OCI-LY3 (cell line): ENCODE results near the gene SPATS2.

ENCODE experiments used
- H2AFZ ChIP-seq: fragments of 200-600, 300-600 bp; shearing (Covaris generic); 2 replicates; pipeline ENCODE4 v1.6.0; 2014; ENCODE audit warnings: antibody characterized with exemption, low read depth, low read length
- H3K27ac ChIP-seq: fragments of 200-600, 300-600 bp; sonication (generic); 2 replicates; pipeline ENCODE4 v1.5.1; 2014; ENCODE audit warnings: mild to moderate bottlenecking, low read length, moderate library complexity, mixed read lengths
- H3K27me3 ChIP-seq: fragments of 200-600, 300-600 bp; sonication (generic); 2 replicates; pipeline ENCODE4 v1.6.1; 2014; ENCODE audit warnings: low read depth, low read length, mixed read lengths
- H3K36me3 ChIP-seq: fragments of 200-600, 300-600 bp; sonication (generic); replicated peaks from 2 replicates; pipeline ENCODE3; 2014; ENCODE audit warnings: low read depth, low read length, mixed read lengths
- H3K4me1 ChIP-seq: fragments of 300-600, 200-600 bp; sonication (generic); 2 replicates; pipeline ENCODE4 v1.6.1; 2014; ENCODE audit warnings: low read length, mixed read lengths
- H3K4me2 ChIP-seq: fragments of 200-600, 300-600 bp; sonication (generic); 2 replicates; pipeline ENCODE4 v1.6.1; 2014; ENCODE audit warnings: low read length, mixed read lengths
- H3K4me3 ChIP-seq: fragments of 300-600, 200-600 bp; sonication (generic); 2 replicates; pipeline ENCODE4 v1.5.1; 2014; ENCODE audit warnings: antibody characterized with exemption, mild to moderate bottlenecking, low read length, moderate library complexity
- H3K79me2 ChIP-seq: fragments of 300-600, 200-600 bp; shearing (Covaris generic); 2 replicates; pipeline ENCODE4 v1.6.1; 2014; ENCODE audit warnings: mild to moderate bottlenecking, low read length, mixed read lengths
- H3K9ac ChIP-seq: fragments of 300-600, 200-600 bp; shearing (Covaris generic); 2 replicates; pipeline ENCODE4 v1.6.0; 2014; ENCODE audit warnings: mild to moderate bottlenecking, low read length, moderate library complexity
- H3K9me3 ChIP-seq: fragments of 200-600, 300-600 bp; shearing (Covaris generic); 2 replicates; pipeline ENCODE4 v1.6.1; 2014; ENCODE audit warnings: low read length, mixed read lengths; ENCODE audit not compliant: insufficient read depth
- H4K20me1 ChIP-seq: fragments of 200-600, 300-600 bp; sonication (generic); 2 replicates; pipeline ENCODE4 v1.6.1; 2016; ENCODE audit warnings: low read length, mixed read lengths; ENCODE audit not compliant: insufficient read depth
- EZH2phosphoT487 ChIP-seq: fragments of 200-600 bp; shearing (Covaris generic); IDR thresholded peaks from 2 replicates; pipeline ENCODE4 v1.6.1; 2018; ENCODE audit warnings: antibody characterized with exemption, mixed run types, low read depth
- TF ChIP-seq, protein P1 (sequence below): fragments of 200-600, 300-600 bp; sonication (generic); IDR thresholded peaks from 2 replicates; pipeline ENCODE4 v1.5.1; 2014; ENCODE audit warnings: antibody characterized with exemption, low read length, low read depth

Gene SPATS2

DNA sequence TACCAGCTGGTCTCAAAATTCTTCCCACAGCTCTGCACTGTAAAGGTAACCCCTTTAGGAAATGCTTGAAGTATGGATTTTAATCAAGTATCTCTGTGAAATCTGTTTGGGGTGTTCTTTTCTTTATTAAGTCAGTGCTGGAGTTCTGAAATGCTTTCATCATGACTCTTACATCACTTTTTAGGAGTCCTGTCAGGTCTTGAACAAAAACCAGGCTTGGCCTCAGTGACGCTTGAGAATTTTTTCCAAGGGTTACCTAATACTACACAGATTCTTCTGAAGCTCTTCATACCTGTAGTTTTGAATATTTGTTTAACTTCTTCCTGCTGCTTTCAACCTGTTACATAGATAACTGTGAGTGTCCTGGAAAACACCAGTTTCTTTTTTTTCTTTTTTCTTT lies 124.6 kb downstream of the SPATS2 start:
- H3K4me1 ChIP-seq = peaks cover 24% of the 10 kb centered on the region
- no peaks in the 10 kb centered on the region for H3K9me3 ChIP-seq
- H4K20me1 ChIP-seq = no peaks in the 10 kb centered on the region
- no peaks in the 10 kb centered on the region for H3K27me3 ChIP-seq
- no peak overlapping the region for H3K4me2 ChIP-seq
- no peak overlapping the region for H3K4me3 ChIP-seq
- H3K79me2 ChIP-seq = no peaks in the 10 kb centered on the region
- no peak overlapping the region for H3K9ac ChIP-seq
- TF ChIP-seq, protein P1, sequence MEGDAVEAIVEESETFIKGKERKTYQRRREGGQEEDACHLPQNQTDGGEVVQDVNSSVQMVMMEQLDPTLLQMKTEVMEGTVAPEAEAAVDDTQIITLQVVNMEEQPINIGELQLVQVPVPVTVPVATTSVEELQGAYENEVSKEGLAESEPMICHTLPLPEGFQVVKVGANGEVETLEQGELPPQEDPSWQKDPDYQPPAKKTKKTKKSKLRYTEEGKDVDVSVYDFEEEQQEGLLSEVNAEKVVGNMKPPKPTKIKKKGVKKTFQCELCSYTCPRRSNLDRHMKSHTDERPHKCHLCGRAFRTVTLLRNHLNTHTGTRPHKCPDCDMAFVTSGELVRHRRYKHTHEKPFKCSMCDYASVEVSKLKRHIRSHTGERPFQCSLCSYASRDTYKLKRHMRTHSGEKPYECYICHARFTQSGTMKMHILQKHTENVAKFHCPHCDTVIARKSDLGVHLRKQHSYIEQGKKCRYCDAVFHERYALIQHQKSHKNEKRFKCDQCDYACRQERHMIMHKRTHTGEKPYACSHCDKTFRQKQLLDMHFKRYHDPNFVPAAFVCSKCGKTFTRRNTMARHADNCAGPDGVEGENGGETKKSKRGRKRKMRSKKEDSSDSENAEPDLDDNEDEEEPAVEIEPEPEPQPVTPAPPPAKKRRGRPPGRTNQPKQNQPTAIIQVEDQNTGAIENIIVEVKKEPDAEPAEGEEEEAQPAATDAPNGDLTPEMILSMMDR = no peak
- TF ChIP-seq EZH2phosphoT487 = no peak
- no peak overlapping the region for H3K27ac ChIP-seq
- no peaks in the 10 kb centered on the region for H3K36me3 ChIP-seq
- H2AFZ ChIP-seq = no peak overlapping the region

GRCh38 chr12:49493900-49494299 lies 126.6 kb downstream of the SPATS2 start:
- H3K9me3 ChIP-seq = no peaks in the 10 kb centered on the region
- TF ChIP-seq, protein P1 = no peak
- no peak for TF ChIP-seq EZH2phosphoT487
- no peaks in the 10 kb centered on the region for H3K79me2 ChIP-seq
- no peaks in the 10 kb centered on the region for H3K36me3 ChIP-seq
- H3K27me3 ChIP-seq = no peaks in the 10 kb centered on the region
- no peak overlapping the region for H2AFZ ChIP-seq
- peaks cover 4% of the 10 kb centered on the region for H3K4me1 ChIP-seq
- no peak overlapping the region for H3K9ac ChIP-seq
- no peaks in the 10 kb centered on the region for H4K20me1 ChIP-seq
- H3K4me3 ChIP-seq = no peak overlapping the region
- H3K27ac ChIP-seq = no peak overlapping the region
- no peak overlapping the region for H3K4me2 ChIP-seq

GRCh38 chr12:49496417-49497360 lies 129.4 kb downstream of the SPATS2 start:
- no peak overlapping the region for H3K4me2 ChIP-seq
- no peak overlapping the region for H3K9ac ChIP-seq
- H2AFZ ChIP-seq = no peak overlapping the region
- H3K27ac ChIP-seq = no peak overlapping the region
- H3K79me2 ChIP-seq = no peaks in the 10 kb centered on the region
- H4K20me1 ChIP-seq = no peaks in the 10 kb centered on the region
- no peak overlapping the region for H3K4me3 ChIP-seq
- TF ChIP-seq EZH2phosphoT487 = no peak
- TF ChIP-seq, protein P1 = no peak
- H3K4me1 ChIP-seq = no peaks in the 10 kb centered on the region
- H3K9me3 ChIP-seq = no peaks in the 10 kb centered on the region
- H3K36me3 ChIP-seq = peaks cover 6% of the 10 kb centered on the region
- H3K27me3 ChIP-seq = no peaks in the 10 kb centered on the region

DNA sequence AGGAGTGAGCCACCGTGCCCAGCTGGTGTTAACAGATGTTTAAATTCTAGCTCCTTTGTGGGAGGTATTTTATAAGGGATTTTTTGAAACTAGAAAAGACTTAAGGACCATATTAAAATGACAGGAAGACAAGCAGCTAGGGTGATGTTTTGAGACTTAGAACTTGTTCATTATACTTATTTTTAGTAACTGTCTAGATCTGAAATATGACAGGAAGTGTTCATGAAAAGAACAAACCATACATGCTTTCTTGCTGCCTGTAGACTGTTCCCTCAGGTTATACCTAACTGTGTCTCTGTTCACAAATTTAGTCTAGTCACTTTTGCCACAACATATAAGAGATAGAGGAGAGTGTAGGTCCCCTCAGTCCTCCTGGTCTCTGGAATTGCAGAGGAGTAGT lies 134.6 kb downstream of the SPATS2 start:
- H2AFZ ChIP-seq = no peak overlapping the region
- TF ChIP-seq EZH2phosphoT487 = no peak
- TF ChIP-seq, protein P1 = no peak
- H3K36me3 ChIP-seq = peaks cover 12% of the 10 kb centered on the region
- H3K9me3 ChIP-seq = no peaks in the 10 kb centered on the region
- H3K4me3 ChIP-seq = no peak overlapping the region
- no peaks in the 10 kb centered on the region for H3K4me1 ChIP-seq
- no peaks in the 10 kb centered on the region for H3K79me2 ChIP-seq
- H4K20me1 ChIP-seq = no peaks in the 10 kb centered on the region
- H3K4me2 ChIP-seq = no peak overlapping the region
- H3K27me3 ChIP-seq = no peaks in the 10 kb centered on the region
- no peak overlapping the region for H3K27ac ChIP-seq
- no peak overlapping the region for H3K9ac ChIP-seq
